ENCODE measurements around the gene STAG3. TPM values are rescaled to one million over a fixed set of nuclear protein-coding genes. Genes with fewer than 3 reads are reported as not detected.

The STAG3 gene
- total and polyA plus RNA-seq, 2 of the 8 experiments (the other 6 are each of a cell fraction or from before 2014, with no cell fraction given) = 1.3 to 3.3 TPM

GRCh38 chr7:100141555-100141949, 36.2 kb upstream of the STAG3 start (continued):
- TF ChIP-seq CHD7 (IDR thresholded peaks at IDR 0.05; ENCODE audit: insufficient replicate concordance, low read length) (no peak), POLR2AphosphoS5 (IDR thresholded peaks at IDR 0.05; ENCODE audit: low read depth, low read length) (no peak), NRF1 (IDR thresholded peaks at IDR 0.05; ENCODE audit: low read depth, low read length) (no peak), POLR2A (IDR thresholded peaks at IDR 0.05; ENCODE audit: control extremely low read depth in 1 of 2, low read depth in 2 of 2, low read length in 2 of 2) (no peak)

Data from H1 (cell line).